Mesothelial cell of epicardium (in vitro differentiated cells): ENCODE measurements around the gene KRTAP10-8. TPM values are rescaled to one million over a fixed set of nuclear protein-coding genes. Genes with fewer than 3 reads are reported as not detected.

Experiments
- DNase-seq, 2 experiments: peaks; one replicate each; pipeline ENCODE4 v3.0.0; 2021; ENCODE audit warnings: low spot score in 2 of 2; ENCODE audit not compliant: unreplicated experiment in 2 of 2
- H3K27ac Mint-ChIP-seq: 2 replicates; pipeline ENCODE4 v1.8.0; 2021; ENCODE audit warnings: mixed read lengths
- H3K27me3 Mint-ChIP-seq: 2 replicates; pipeline ENCODE4 v1.8.0; 2021; ENCODE audit warnings: low read depth, mixed read lengths
- H3K36me3 Mint-ChIP-seq: 2 replicates; pipeline ENCODE4 v1.8.0; 2021; ENCODE audit warnings: mixed read lengths
- H3K4me1 Mint-ChIP-seq: 2 replicates; pipeline ENCODE4 v1.8.0; 2021; ENCODE audit warnings: mixed read lengths
- H3K4me3 Mint-ChIP-seq: 2 replicates; pipeline ENCODE4 v1.8.0; 2021; ENCODE audit warnings: mild to moderate bottlenecking, moderate library complexity, mixed read lengths
- H3K9me3 Mint-ChIP-seq: 2 replicates; pipeline ENCODE4 v1.8.0; 2021; ENCODE audit warnings: mixed read lengths
- CTCF ChIP-seq: fragments of 200-600 bp; sonication (generic); IDR thresholded peaks from one replicate; pipeline ENCODE4 v1.5.0; 2021; ENCODE audit warnings: antibody characterized with exemption; ENCODE audit not compliant: unreplicated experiment
- total RNA-seq: library from RNA; stranded (reverse); gene quantifications from 3 replicates; pipeline ENCODE4 v1.2.1, GENCODE V29; 2021

KRTAP10-8 gene
- total RNA-seq = not detected in 3 replicates

- H3K9me3 Mint-ChIP-seq = peaks cover 22% of the 10 kb centered on the region
These were observed at the start of gene KRTAP10-8 for GRCh38 chr21:44612029-44612486. Gene KRTAP10-8 (plus strand): TSS chr21:44612079. CDS start chr21:44612101, 22 bp downstream.

GRCh38 chr21:44564099-44564498 lies 47.8 kb upstream of the KRTAP10-8 start:
- Mint-ChIP-seq H3K9me3 (peaks cover 30% of the 10 kb centered on the region), H3K36me3 (no peaks in the 10 kb centered on the region), H3K4me1 (no peaks in the 10 kb centered on the region), H3K27ac (no peak overlapping the region), H3K4me3 (no peak overlapping the region), H3K27me3 (peaks cover 9% of the 10 kb centered on the region)
- DNase-seq = no peak
- TF ChIP-seq CTCF = no peak

More at GRCh38 chr21:44612029-44612486, at the start of gene KRTAP10-8:
- no peak for DNase-seq
- TF ChIP-seq CTCF = no peak
- Mint-ChIP-seq H3K27ac (no peak within 1 kb of the TSS), H3K27me3 (peaks cover 2% of the 10 kb centered on the region), H3K4me3 (no peak within 1 kb of the TSS), H3K36me3 (no peaks in the 10 kb centered on the region), H3K4me1 (no peaks in the 10 kb centered on the region)

GRCh38 chr21:44564886-44565598 lies 46.8 kb upstream of the KRTAP10-8 start:
- Mint-ChIP-seq H3K4me1 (no peaks in the 10 kb centered on the region), H3K27me3 (peaks cover 9% of the 10 kb centered on the region)

GRCh38 chr21:44566403-44566802 lies 45.5 kb upstream of the KRTAP10-8 start:
- Mint-ChIP-seq H3K9me3 (peaks cover 25% of the 10 kb centered on the region), H3K27me3 (peaks cover 4% of the 10 kb centered on the region), H3K4me3 (no peak overlapping the region), H3K27ac (no peak overlapping the region), H3K36me3 (no peaks in the 10 kb centered on the region), H3K4me1 (no peaks in the 10 kb centered on the region)
- no peak for DNase-seq
- TF ChIP-seq CTCF = no peak

More at GRCh38 chr21:44564886-44565598, 46.8 kb upstream of the KRTAP10-8 start:
- Mint-ChIP-seq H3K9me3 (peaks cover 27% of the 10 kb centered on the region), H3K36me3 (no peaks in the 10 kb centered on the region), H3K27ac (no peak overlapping the region), H3K4me3 (no peak overlapping the region)
- TF ChIP-seq CTCF = no peak
- no peak for DNase-seq

- H3K36me3 Mint-ChIP-seq = no peaks in the 10 kb centered on the region
These were observed 44.3 kb upstream of the KRTAP10-8 start for GRCh38 chr21:44567481-44568171.

More at GRCh38 chr21:44567481-44568171, 44.3 kb upstream of the KRTAP10-8 start:
- DNase-seq = no peak
- Mint-ChIP-seq H3K4me3 (no peak overlapping the region), H3K9me3 (peaks cover 25% of the 10 kb centered on the region), H3K27me3 (peaks cover 4% of the 10 kb centered on the region), H3K4me1 (no peaks in the 10 kb centered on the region), H3K27ac (no peak overlapping the region)
- TF ChIP-seq CTCF = no peak
